GM12865 (cell line): Measurements from ENCODE around the gene PDE4D.
A peak's percentile ranks its signal among the peaks of the same experiment; 100 is the strongest.

Source experiments
- DNase-seq: peaks from one replicate; pipeline ENCODE4 v3.0.0; 2010; ENCODE audit warnings: low read depth
- H3K4me3 ChIP-seq: 2 replicates; pipeline ENCODE4 v1.5.1; 2011; ENCODE audit warnings: mild to moderate bottlenecking, low read depth, low read length, control low read depth
- TF ChIP-seq, protein P1 (sequence below): IDR thresholded peaks from 2 replicates; pipeline ENCODE4 v1.5.1; 2011; ENCODE audit warnings: low read length, control low read depth, low read depth, inconsistent platforms; ENCODE audit not compliant: insufficient read depth; ENCODE audit errors: missing control alignments

The PDE4D gene

DNA sequence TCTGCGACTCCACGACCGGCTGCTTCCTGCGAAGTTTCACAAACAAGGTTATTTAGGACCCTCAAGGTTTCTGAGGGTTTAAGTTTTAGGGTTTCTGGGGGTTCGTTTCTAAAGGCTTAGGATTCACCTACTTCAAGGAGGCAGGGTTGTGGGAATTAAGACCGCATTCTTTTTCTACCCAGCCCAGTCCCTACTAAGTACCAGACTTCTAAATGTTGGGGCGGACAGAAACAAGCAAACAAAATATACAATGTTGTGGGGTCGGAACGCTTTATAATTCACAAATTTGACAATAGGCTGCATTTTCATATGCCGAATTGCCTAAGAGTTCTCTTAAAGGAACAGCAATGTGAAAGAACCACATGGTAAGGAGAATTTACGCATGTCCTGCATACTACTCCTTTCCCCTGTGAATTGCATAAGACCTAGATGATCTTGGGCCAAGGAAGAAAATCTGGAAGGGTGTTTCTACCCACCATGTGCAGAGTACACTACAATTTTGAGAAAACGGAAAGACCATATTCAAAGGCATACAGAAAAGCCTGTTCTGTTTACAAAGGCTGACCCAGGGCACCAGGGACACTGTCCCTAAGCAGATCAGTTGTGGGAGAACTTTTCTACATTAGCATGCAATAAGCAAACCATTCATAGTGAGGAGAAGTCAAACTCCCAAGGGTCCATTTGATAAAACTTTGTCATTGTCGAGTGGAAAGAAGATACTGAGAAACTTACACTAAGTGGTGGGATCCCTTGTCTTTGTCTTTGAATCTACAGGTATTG is 853.3 kb downstream of the PDE4D start:
- no peak for DNase-seq
- TF ChIP-seq, protein P1, sequence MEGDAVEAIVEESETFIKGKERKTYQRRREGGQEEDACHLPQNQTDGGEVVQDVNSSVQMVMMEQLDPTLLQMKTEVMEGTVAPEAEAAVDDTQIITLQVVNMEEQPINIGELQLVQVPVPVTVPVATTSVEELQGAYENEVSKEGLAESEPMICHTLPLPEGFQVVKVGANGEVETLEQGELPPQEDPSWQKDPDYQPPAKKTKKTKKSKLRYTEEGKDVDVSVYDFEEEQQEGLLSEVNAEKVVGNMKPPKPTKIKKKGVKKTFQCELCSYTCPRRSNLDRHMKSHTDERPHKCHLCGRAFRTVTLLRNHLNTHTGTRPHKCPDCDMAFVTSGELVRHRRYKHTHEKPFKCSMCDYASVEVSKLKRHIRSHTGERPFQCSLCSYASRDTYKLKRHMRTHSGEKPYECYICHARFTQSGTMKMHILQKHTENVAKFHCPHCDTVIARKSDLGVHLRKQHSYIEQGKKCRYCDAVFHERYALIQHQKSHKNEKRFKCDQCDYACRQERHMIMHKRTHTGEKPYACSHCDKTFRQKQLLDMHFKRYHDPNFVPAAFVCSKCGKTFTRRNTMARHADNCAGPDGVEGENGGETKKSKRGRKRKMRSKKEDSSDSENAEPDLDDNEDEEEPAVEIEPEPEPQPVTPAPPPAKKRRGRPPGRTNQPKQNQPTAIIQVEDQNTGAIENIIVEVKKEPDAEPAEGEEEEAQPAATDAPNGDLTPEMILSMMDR = no peak
- H3K4me3 ChIP-seq = peak overlapping the region; percentile 68

DNA sequence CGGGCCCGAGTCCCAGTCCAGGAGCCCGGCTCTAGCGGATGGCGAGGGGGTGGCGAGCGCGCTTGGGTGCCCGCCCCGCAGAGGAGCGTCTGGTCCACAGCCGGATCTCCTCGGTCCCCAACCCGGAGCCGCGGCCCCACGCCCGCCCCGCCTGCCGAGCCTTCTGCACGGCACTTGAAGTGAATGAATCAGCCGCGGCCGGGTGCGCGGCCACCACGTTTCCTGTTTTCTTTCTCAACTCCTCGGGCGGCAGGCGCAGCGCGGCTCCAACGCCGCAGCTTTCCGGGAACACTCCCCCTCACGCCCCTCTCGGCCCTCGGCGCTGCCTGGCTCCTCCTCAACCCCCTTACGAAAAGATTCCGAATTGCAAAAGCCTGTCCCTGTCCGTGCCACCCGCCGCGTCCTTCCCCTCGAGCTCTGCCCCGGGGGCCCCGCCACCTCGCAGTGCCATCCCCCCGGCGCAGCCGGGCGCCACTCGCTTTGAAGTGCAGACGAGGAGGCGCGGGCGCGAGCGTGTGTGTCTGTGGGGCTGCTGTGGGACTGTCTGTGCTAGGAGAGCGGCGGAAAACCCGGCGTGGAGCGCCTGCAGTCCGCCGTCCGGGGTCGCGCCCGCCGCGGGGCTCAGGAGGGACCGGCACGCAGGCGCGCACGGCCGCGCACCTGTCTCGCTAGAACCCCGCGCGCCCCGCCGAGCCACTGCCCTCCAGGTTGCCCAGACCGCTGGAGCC is 854.1 kb downstream of the PDE4D start:
- peak; percentile 79 for DNase-seq
- TF ChIP-seq, protein P1 = no peak
- H3K4me3 ChIP-seq = peak overlapping the region; percentile 68

DNA sequence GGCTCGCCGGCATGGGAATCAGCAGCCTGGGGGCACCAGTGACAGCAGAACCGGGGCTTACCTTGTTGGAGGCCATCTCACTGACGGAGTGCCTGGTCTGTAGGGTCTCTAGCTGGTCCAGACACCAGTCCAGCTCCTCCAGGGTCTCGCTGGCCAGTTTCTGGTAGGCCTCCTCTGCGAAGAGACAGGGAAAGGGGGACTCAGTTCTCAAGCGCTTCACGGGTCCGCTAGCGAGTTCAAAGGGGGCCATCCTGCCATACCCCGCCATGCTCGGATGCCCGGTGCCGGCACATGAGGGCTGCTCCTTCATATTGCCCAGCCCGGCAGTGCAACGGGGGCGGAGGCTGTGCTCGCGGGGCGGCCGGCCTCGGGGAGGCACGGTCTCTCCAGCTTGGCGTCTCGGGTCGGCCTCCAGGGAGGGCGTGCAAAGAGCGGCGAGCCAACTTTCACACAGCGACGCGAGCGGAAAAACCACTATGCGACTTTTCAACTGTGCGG is 854.7 kb downstream of the PDE4D start:
- no peak for DNase-seq
- H3K4me3 ChIP-seq = peak overlapping the region; percentile 68
- TF ChIP-seq, protein P1 = no peak

DNA sequence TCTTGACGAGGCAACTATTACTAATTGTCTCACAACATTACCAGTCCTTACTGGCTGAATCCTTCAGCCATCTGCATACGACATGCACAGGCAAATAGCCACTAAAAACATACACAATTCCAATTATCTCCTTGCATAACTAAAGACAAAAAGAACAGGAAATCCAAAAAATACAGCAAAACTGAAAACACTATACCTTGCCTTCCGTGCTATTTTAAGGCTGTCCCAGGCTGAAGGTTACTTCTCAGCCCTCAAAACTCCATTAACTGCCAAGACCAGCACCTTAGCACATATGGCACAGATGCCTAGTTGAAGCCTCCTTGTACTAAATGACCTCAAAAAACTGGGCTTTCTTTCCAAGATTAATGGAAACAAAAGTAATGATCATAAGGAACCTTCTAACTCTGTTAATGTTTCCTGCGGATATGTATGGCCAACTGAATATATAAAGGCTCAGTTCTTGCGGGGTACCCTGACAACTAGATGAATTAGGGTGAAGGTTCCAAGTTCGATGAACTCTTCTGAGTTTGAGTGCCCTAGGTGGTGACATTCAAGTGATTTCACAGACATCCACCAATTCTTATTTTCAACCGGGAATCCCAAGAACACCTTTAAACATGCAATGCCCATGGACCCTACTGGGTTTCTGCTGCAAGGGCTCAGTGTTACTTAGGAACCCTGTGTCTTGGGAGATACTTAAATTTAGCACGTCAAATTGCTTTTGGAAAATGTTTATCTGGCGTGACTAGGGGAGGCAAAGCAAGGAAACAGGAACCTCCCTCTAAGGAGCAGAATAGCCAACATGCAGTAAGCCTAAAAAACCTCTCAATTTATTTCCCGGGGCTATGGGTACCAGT is 855.4 kb downstream of the PDE4D start:
- DNase-seq = no peak
- TF ChIP-seq, protein P1 = no peak
- H3K4me3 ChIP-seq = peak overlapping the region; percentile 68

DNA sequence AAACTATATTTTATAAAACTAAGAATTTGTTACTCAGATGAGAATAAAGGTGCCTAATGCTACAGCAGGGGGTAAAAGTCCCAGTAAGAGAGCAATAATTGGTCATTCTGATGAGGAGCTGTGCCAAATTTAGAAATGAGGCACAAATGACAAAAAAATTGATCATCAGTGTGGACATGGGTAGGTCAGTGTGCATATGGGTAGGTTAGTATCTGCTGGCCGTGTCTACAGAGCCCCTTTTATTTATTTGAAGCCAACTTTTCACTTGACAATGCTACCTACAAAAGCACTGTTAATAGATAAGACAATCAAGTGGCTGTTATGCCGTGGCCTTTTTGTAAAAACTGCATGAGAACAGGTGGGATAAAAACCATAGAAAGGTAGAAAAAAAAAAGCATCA is 856.1 kb downstream of the PDE4D start:
- H3K4me3 ChIP-seq = peak overlapping the region; percentile 14; the same call in 1 of the 2 replicates
- DNase-seq = no peak
- TF ChIP-seq, protein P1 = no peak

DNA sequence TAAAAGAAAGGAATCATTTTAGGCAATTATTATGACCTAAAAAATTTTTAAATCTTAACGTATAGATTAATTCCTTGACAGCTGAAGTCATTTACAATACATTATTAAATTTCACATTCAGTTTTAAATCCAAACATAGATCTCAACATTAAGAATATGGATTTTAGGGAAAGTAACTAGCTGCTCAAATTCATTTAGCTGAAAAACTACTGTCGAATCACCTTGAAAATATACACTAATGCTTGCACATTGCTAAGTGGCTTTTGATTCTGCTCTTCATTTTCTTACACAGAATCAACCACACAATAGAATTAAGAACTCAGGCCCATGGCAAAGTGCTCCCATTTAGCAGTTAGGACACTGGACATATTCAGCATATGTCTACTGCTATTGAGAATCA is 856.5 kb downstream of the PDE4D start:
- DNase-seq = no peak
- TF ChIP-seq, protein P1 = no peak
- H3K4me3 ChIP-seq = no peak overlapping the region
